ENCODE data around the gene SLC30A2.

GRCh38 chr1:26072305-26072704 is 26.4 kb upstream of the SLC30A2 start:
- TF ChIP-seq TAF1 (IDR thresholded peaks at IDR 0.05; ENCODE audit: borderline replicate concordance, insufficient read depth, low read length) (no peak), POLR2AphosphoS5 (IDR thresholded peaks at IDR 0.05; ENCODE audit: low read depth, low read length) (no peak), SIN3A (IDR thresholded peaks at IDR 0.05; ENCODE audit: borderline replicate concordance, insufficient read depth, low read length) (no peak), FOXP2 (optimal IDR thresholded peaks at IDR 0.05; ENCODE audit: borderline replicate concordance, extremely low read depth, extremely low read length, insufficient read depth) (no peak)

Measured in PFSK-1 (cell line).